ENCODE measurements around the gene GTPBP8. TPM values are rescaled to one million over a fixed set of nuclear protein-coding genes. Genes with fewer than 3 reads are reported as not detected.
A peak's percentile ranks its signal among the peaks of the same experiment; 100 is the strongest.

The GTPBP8 gene
- total and polyA plus RNA-seq, 10 of the 15 experiments (the other 5 are each of a cell fraction or from before 2014, with no cell fraction given) = 10.3 to 29.0 (median 17.0) TPM

- H3K36me3 ChIP-seq (ENCODE audit: control insufficient read depth in 2 of 2, insufficient read depth in 2 of 2, low read length in 1 of 2) = no peaks in the 10 kb centered on the region
- 30% methylated on average over 1 of the region's 1 CpG for WGBS (ENCODE audit: insufficient coverage, insufficient replicate concordance, low lambda C conversion rate, missing lambda C conversion rate)
- no peak for DNase-seq (ENCODE audit: low read depth, low spot score)
- CTCF ChIA-PET = interaction anchor here (0.6 to 5.6 kb wide), 52 partner anchors 11 to 842 kb away, joined by 3 to 165 read pairs (median 4); partner anchors contain the start of genes GTPBP8 and SLC9C1
- H3K9me3 ChIP-seq (replicated peaks; ENCODE audit: control insufficient read depth, insufficient read depth, low read length) = no peaks in the 10 kb centered on the region
- peak; percentile 51 for ATAC-seq
- no peak overlapping the region for H3K4me2 ChIP-seq (ENCODE audit: control insufficient read depth, insufficient read depth)
- no peaks in the 10 kb centered on the region for H4K20me1 ChIP-seq (ENCODE audit: control insufficient read depth, insufficient read depth)
- POLR2A ChIA-PET = interaction anchor here (0.6 kb wide), 1 partner anchor 236 kb away, joined by 5 read pairs; no protein-coding TSS in a partner anchor
- no peak for FAIRE-seq
- no TSS peak for BruUV-seq (replicated peaks)
- intact Hi-C loops (cut with micrococcal nuclease; ENCODE audit: unreplicated experiment) = loop anchor here (1.0 to 10.0 kb wide), 5 partner anchors 245 to 865 kb away; partner anchors contain the start of gene SLC9C1
- no peak overlapping the region for H2AFZ ChIP-seq (ENCODE audit: control insufficient read depth, low read depth, low read length)
- TF ChIP-seq JUNB (IDR thresholded peaks at IDR 0.05) (no peak), SMAD5 (IDR thresholded peaks at IDR 0.05; ENCODE audit: low read depth) (no peak), RAD21 (IDR thresholded peaks at IDR 0.05; ENCODE audit: insufficient read depth, low read depth, low read length) (peak; percentile 74), CTCF (IDR thresholded peaks at IDR 0.05 in 2 of 3, conservative IDR thresholded peaks at IDR 0.05 in 1 of 3; ENCODE audit: control insufficient read depth in 2 of 3, extremely low read depth in 1 of 3, insufficient read depth in 1 of 3, low read depth in 3 of 3, low read length in 3 of 3) (peak; percentile 35 to 62 (median 49); a peak in 4 of 6 replicates), KLF5 (IDR thresholded peaks at IDR 0.05; ENCODE audit: partially characterized antibody) (no peak), ZBTB4 (CRISPR knock-in tag; IDR thresholded peaks at IDR 0.05) (no peak), SMC3 (IDR thresholded peaks at IDR 0.05; ENCODE audit: borderline replicate concordance, low read length) (peak; percentile 85), LARP7 (IDR thresholded peaks at IDR 0.05) (no peak), KDM1A (IDR thresholded peaks at IDR 0.05; ENCODE audit: borderline replicate concordance) (no peak), RFX5 (IDR thresholded peaks at IDR 0.05; ENCODE audit: low read depth, low read length) (no peak)
- TF ChIP-seq, protein P1, sequence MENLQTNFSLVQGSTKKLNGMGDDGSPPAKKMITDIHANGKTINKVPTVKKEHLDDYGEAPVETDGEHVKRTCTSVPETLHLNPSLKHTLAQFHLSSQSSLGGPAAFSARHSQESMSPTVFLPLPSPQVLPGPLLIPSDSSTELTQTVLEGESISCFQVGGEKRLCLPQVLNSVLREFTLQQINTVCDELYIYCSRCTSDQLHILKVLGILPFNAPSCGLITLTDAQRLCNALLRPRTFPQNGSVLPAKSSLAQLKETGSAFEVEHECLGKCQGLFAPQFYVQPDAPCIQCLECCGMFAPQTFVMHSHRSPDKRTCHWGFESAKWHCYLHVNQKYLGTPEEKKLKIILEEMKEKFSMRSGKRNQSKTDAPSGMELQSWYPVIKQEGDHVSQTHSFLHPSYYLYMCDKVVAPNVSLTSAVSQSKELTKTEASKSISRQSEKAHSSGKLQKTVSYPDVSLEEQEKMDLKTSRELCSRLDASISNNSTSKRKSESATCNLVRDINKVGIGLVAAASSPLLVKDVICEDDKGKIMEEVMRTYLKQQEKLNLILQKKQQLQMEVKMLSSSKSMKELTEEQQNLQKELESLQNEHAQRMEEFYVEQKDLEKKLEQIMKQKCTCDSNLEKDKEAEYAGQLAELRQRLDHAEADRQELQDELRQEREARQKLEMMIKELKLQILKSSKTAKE (IDR thresholded peaks at IDR 0.05; ENCODE audit: low read depth, poor library complexity, severe bottlenecking) = peak; percentile 25
- TF ChIP-seq, protein P2, sequence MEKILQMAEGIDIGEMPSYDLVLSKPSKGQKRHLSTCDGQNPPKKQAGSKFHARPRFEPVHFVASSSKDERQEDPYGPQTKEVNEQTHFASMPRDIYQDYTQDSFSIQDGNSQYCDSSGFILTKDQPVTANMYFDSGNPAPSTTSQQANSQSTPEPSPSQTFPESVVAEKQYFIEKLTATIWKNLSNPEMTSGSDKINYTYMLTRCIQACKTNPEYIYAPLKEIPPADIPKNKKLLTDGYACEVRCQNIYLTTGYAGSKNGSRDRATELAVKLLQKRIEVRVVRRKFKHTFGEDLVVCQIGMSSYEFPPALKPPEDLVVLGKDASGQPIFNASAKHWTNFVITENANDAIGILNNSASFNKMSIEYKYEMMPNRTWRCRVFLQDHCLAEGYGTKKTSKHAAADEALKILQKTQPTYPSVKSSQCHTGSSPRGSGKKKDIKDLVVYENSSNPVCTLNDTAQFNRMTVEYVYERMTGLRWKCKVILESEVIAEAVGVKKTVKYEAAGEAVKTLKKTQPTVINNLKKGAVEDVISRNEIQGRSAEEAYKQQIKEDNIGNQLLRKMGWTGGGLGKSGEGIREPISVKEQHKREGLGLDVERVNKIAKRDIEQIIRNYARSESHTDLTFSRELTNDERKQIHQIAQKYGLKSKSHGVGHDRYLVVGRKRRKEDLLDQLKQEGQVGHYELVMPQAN (conservative IDR thresholded peaks at IDR 0.05) = no peak
- no peak overlapping the region for H3K4me3 ChIP-seq
- no peak overlapping the region for H3K27ac ChIP-seq (ENCODE audit: control insufficient read depth, insufficient read depth)
- SMC1A ChIA-PET (ENCODE audit: uncharacterized antibody, unreplicated experiment) = interaction anchor here (0.7 to 7.8 kb wide), 31 partner anchors 10 to 686 kb away, joined by 3 to 174 read pairs (median 4); partner anchors contain the start of genes CD200R1L and SLC9C1
- no peaks in the 10 kb centered on the region for H3K27me3 ChIP-seq (replicated peaks in 1 of 2; ENCODE audit: control insufficient read depth in 2 of 2, insufficient read depth in 2 of 2, low read length in 1 of 2)
- no peaks in the 10 kb centered on the region for H3K79me2 ChIP-seq (ENCODE audit: control insufficient read depth, insufficient read depth, low read length)
- RAD21 ChIA-PET (ENCODE audit: unreplicated experiment) = interaction anchor here (0.9 to 6.7 kb wide), 21 partner anchors 9 to 868 kb away, joined by 3 to 99 read pairs (median 5); partner anchors contain the start of gene SLC9C1
- in situ Hi-C loops (cut with MboI) = loop anchor here (5.0 kb wide), 2 partner anchors 242 to 337 kb away; partner anchors contain the start of gene CCDC80
- H3K4me1 ChIP-seq (ENCODE audit: control insufficient read depth, insufficient read depth, low read length) = peaks cover 25% of the 10 kb centered on the region
- H3K9ac ChIP-seq (ENCODE audit: control insufficient read depth, insufficient read depth, low read length) = no peak overlapping the region
Measured at GRCh38 chr3:112979244-112979832, 11.4 kb upstream of the GTPBP8 start.

Measured in GM12878 (cell line).